Measurements from ENCODE around the gene HOXC6. TPM values are rescaled to one million over a fixed set of nuclear protein-coding genes. Genes with fewer than 3 reads are reported as not detected.

Gene HOXC6
- polyA plus RNA-seq, 1 donor = 13.6 TPM

DNA sequence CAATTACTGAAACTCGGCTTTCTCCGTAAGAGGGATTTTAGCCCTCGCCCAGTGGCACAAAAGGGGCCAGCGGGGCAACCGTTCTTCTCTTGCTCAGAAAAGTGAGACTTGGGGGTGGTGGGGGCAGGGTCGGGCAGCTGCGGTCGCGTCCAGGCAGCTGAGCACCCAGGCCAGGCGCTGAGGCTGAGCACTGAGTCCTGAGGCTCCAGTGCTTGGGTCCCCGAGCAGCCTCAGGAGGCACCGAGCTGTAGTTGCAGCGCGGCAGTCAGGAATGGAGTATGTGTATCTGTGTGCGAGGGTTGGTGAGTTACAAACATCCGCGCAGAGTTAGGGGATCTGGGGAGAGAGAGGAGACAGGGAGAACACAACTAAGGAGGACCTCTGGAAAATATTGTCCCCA is 4.1 kb upstream of the HOXC6 start:
- WGBS (ENCODE audit: insufficient coverage, low lambda C conversion rate) = no CpG with 5 or more reads among the region's 17 CpGs
- no peak for DNase-seq
- peaks cover 65% of the 10 kb centered on the region for H3K4me1 ChIP-seq (ENCODE audit: control insufficient read depth, insufficient read depth, low read length)
- H3K27ac ChIP-seq (ENCODE audit: low read length) = peak overlapping the region; percentile 30
- H3K9me3 ChIP-seq (ENCODE audit: control insufficient read depth, low read depth, low read length) = no peaks in the 10 kb centered on the region
- no peaks in the 10 kb centered on the region for H3K36me3 ChIP-seq (ENCODE audit: control insufficient read depth, insufficient read depth, low read length)
- H3K27me3 ChIP-seq (ENCODE audit: control insufficient read depth, insufficient read depth, low read length) = peaks cover 57% of the 10 kb centered on the region
- H3K4me3 ChIP-seq (ENCODE audit: low read length) = no peak overlapping the region

DNA sequence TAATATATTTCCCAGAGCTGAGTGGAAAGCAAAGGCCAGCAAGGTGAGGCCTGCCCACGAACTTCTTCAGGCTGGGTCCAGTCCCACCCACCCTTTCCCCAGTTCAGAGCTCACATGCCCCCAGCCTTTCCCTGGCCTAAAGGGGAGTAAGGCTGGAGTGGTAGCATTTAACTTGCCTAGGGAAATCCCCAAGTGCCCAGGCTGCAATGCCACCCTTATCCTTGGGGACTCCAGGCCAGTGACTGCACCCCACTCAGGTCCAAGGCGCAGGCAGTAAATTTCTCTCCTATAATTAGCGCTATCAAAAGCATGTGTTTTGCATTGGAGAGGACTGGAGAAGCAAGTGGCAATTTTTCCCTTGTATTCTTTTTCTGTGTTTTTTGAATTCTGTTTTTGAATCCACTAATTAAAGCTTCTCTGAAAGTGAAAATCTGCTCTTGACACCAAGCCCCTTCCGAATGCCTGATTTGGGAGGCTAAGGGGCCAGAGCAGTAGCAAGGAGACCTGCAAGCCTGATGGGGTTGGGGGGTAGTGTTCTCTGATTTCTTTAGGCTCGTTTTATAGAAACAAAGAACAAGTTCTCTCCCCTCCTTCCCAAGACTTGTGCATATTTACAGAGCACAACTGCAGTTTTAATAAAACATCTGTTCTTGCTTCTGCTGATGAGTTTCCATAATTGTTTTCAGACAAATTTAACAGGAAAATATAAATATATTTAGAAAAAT is 3.5 kb upstream of the HOXC6 start:
- H3K27ac ChIP-seq (ENCODE audit: low read length) = peak overlapping the region; percentile 58
- peaks cover 60% of the 10 kb centered on the region for H3K4me1 ChIP-seq (ENCODE audit: control insufficient read depth, insufficient read depth, low read length)
- no peak overlapping the region for H3K4me3 ChIP-seq (ENCODE audit: low read length)
- H3K36me3 ChIP-seq (ENCODE audit: control insufficient read depth, insufficient read depth, low read length) = peaks cover 2% of the 10 kb centered on the region
- H3K27me3 ChIP-seq (ENCODE audit: control insufficient read depth, insufficient read depth, low read length) = peaks cover 55% of the 10 kb centered on the region
- peaks cover 3% of the 10 kb centered on the region for H3K9me3 ChIP-seq (ENCODE audit: control insufficient read depth, low read depth, low read length)
- WGBS (ENCODE audit: insufficient coverage, low lambda C conversion rate) = no CpG with 5 or more reads among the region's 5 CpGs
- DNase-seq = no peak

DNA sequence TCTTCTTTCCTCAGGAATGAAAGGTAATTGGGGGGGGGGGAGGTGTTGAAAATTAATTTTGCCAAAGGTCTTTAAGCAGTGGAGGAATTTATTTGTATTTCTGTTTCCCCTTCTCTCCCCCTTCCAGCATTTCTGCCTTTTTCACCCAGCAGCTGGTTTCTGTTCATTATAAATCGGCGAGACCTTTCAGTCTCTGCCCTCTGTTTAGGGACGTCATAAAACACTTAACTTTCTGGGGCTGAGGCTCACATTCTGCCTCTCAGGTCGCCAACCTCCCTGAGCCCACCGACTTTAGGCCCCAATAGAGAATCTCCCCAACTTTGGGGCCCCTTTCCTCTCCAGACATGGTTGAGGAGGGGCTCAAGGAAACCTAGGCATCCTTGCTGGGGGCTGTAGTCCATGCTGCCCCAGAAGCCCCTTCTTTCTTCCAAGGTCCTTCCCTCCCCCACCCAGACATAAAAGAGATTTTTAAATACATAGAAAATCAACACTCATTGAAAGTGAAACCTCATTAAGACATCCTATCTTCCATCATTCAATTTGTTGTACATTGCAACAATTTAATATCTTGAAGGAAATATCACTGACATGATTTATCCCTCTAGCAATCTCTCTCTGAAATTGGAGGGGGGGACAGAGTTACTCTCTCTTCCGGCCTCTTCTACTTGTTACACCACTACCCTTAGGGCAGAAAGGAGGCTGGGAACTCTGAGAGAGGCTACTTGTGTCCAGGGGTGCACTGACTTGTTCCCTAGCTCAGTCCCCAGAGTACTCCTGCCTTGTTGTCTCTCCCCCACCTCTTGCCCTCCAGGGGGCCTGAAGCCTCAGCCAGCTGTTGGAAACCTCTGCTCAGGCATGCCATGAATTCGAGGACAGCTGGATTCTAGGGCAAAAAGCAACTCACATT is 2.5 kb upstream of the HOXC6 start:
- peak overlapping the region; percentile 58 for H3K27ac ChIP-seq (ENCODE audit: low read length)
- peaks cover 57% of the 10 kb centered on the region for H3K4me1 ChIP-seq (ENCODE audit: control insufficient read depth, insufficient read depth, low read length)
- no CpG with 5 or more reads among the region's 7 CpGs for WGBS (ENCODE audit: insufficient coverage, low lambda C conversion rate)
- DNase-seq = no peak
- H3K9me3 ChIP-seq (ENCODE audit: control insufficient read depth, low read depth, low read length) = peaks cover 7% of the 10 kb centered on the region
- peaks cover 4% of the 10 kb centered on the region for H3K36me3 ChIP-seq (ENCODE audit: control insufficient read depth, insufficient read depth, low read length)
- H3K27me3 ChIP-seq (ENCODE audit: control insufficient read depth, insufficient read depth, low read length) = peaks cover 55% of the 10 kb centered on the region
- no peak overlapping the region for H3K4me3 ChIP-seq (ENCODE audit: low read length)

DNA sequence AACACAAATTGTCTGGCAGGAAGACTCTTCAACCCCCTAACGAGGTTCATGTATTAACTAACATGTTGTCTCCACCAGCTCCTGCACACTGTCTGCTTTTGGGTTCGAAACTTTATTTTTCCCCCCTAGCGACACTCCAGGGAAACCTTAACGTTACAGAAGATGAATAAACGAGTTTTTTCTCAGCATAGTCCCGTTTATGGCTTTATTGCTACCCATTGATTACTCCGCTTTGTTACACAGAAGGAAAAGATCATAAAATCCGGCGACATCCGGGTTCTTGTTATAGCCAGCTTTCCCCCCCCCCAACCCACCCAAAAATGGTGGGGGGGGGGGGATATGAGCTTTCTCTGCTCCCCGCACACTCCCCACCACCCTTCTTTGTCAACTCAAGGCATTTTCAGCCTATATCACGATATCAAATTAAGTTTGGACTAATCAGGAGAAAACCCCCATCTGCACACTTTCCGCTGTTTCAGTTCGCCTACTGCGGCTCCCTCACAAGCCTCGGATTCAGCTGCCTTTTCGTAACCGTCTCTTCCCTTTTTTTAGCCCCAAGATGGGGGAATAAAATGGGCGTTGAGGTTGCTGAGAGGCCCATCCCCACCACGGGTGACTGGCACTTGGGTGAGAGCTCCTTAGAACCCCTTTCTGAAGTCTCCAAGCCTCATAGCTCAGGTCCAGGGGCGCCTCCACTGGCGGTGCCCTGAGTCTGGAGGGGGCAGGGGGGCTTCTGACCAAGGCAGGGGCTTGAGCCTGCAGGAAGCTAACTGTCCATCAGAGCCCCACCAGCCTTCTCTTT is 1.4 kb upstream of the HOXC6 start:
- Histone ChIP-seq H3K4me3 (ENCODE audit: low read length) (no peak overlapping the region), H3K27me3 (ENCODE audit: control insufficient read depth, insufficient read depth, low read length) (peaks cover 59% of the 10 kb centered on the region)

DNA sequence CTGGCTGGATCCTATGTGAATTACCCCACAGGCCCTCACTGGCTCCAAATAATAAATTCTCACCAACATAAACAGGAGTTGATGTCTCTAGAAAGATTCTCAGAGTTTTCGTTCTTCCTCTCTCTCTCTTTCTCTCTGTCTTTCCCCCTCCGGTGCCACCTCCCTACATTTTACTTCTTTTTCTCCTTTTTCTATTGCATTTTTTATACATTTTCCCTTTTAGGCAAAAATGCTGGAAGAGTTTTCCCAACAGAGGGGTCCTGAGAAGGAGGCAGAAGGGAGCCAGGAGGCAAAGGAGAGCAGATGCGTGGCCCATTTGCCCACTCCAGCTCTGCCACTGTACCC is 826 bp upstream of the HOXC6 start:
- peaks cover 10% of the 10 kb centered on the region for H3K36me3 ChIP-seq (ENCODE audit: control insufficient read depth, insufficient read depth, low read length)
- WGBS (ENCODE audit: insufficient coverage, low lambda C conversion rate) = 41% methylated on average over 2 of the region's 3 CpGs
- peak overlapping the region; percentile 58 for H3K27ac ChIP-seq (ENCODE audit: low read length)
- H3K4me1 ChIP-seq (ENCODE audit: control insufficient read depth, insufficient read depth, low read length) = peaks cover 57% of the 10 kb centered on the region
- H3K27me3 ChIP-seq (ENCODE audit: control insufficient read depth, insufficient read depth, low read length) = peaks cover 62% of the 10 kb centered on the region
- H3K9me3 ChIP-seq (ENCODE audit: control insufficient read depth, low read depth, low read length) = peaks cover 12% of the 10 kb centered on the region
- H3K4me3 ChIP-seq (ENCODE audit: low read length) = no peak overlapping the region
- DNase-seq = no peak

More for the DNA sequence above, 1.4 kb upstream of the HOXC6 start:
- H3K36me3 ChIP-seq (ENCODE audit: control insufficient read depth, insufficient read depth, low read length) = peaks cover 10% of the 10 kb centered on the region
- peak overlapping the region; percentile 58 for H3K27ac ChIP-seq (ENCODE audit: low read length)
- peak in 1 of 2 donors; percentile 61 for DNase-seq
- H3K9me3 ChIP-seq (ENCODE audit: control insufficient read depth, low read depth, low read length) = peaks cover 12% of the 10 kb centered on the region
- peaks cover 57% of the 10 kb centered on the region for H3K4me1 ChIP-seq (ENCODE audit: control insufficient read depth, insufficient read depth, low read length)
- no CpG with 5 or more reads among the region's 22 CpGs for WGBS (ENCODE audit: insufficient coverage, low lambda C conversion rate)

DNA sequence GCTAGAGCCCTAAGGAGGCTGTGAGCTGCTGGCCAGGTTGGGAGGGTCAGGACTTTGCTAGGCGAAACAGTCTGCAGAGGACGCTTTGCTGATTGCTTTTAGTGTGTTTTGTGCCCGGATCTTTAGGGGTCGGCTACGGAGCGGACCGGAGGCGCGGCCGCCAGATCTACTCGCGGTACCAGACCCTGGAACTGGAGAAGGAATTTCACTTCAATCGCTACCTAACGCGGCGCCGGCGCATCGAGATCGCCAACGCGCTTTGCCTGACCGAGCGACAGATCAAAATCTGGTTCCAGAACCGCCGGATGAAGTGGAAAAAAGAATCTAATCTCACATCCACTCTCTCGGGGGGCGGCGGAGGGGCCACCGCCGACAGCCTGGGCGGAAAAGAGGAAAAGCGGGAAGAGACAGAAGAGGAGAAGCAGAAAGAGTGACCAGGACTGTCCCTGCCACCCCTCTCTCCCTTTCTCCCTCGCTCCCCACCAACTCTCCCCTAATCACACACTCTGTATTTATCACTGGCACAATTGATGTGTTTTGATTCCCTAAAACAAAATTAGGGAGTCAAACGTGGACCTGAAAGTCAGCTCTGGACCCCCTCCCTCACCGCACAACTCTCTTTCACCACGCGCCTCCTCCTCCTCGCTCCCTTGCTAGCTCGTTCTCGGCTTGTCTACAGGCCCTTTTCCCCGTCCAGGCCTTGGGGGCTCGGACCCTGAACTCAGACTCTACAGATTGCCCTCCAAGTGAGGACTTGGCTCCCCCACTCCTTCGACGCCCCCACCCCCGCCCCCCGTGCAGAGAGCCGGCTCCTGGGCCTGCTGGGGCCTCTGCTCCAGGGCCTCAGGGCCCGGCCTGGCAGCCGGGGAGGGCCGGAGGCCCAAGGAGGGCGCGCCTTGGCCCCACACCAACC is 1.5 kb downstream of the HOXC6 start:
- Histone ChIP-seq H3K9me3 (ENCODE audit: control insufficient read depth, low read depth, low read length) (peaks cover 20% of the 10 kb centered on the region), H3K4me3 (ENCODE audit: low read length) (peak overlapping the region; percentile 44), H3K27ac (ENCODE audit: low read length) (peak overlapping the region; percentile 72), H3K4me1 (ENCODE audit: control insufficient read depth, insufficient read depth, low read length) (peaks cover 63% of the 10 kb centered on the region), H3K36me3 (ENCODE audit: control insufficient read depth, insufficient read depth, low read length) (peaks cover 10% of the 10 kb centered on the region), H3K27me3 (ENCODE audit: control insufficient read depth, insufficient read depth, low read length) (peaks cover 65% of the 10 kb centered on the region)
- no peak for DNase-seq
- WGBS (ENCODE audit: insufficient coverage, low lambda C conversion rate) = 100% methylated on average over 5 of the region's 53 CpGs

DNA sequence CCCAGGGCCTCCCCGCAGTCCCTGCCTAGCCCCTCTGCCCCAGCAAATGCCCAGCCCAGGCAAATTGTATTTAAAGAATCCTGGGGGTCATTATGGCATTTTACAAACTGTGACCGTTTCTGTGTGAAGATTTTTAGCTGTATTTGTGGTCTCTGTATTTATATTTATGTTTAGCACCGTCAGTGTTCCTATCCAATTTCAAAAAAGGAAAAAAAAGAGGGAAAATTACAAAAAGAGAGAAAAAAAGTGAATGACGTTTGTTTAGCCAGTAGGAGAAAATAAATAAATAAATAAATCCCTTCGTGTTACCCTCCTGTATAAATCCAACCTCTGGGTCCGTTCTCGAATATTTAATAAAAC is 2.2 kb downstream of the HOXC6 start:
- Histone ChIP-seq H3K27me3 (ENCODE audit: control insufficient read depth, insufficient read depth, low read length) (peaks cover 66% of the 10 kb centered on the region), H3K4me3 (ENCODE audit: low read length) (peak overlapping the region; percentile 44), H3K36me3 (ENCODE audit: control insufficient read depth, insufficient read depth, low read length) (peaks cover 10% of the 10 kb centered on the region), H3K9me3 (ENCODE audit: control insufficient read depth, low read depth, low read length) (peaks cover 20% of the 10 kb centered on the region), H3K27ac (ENCODE audit: low read length) (peak overlapping the region; percentile 72), H3K4me1 (ENCODE audit: control insufficient read depth, insufficient read depth, low read length) (peaks cover 57% of the 10 kb centered on the region)
- no peak for DNase-seq
- WGBS (ENCODE audit: insufficient coverage, low lambda C conversion rate) = 68% methylated on average over 6 of the region's 7 CpGs

DNA sequence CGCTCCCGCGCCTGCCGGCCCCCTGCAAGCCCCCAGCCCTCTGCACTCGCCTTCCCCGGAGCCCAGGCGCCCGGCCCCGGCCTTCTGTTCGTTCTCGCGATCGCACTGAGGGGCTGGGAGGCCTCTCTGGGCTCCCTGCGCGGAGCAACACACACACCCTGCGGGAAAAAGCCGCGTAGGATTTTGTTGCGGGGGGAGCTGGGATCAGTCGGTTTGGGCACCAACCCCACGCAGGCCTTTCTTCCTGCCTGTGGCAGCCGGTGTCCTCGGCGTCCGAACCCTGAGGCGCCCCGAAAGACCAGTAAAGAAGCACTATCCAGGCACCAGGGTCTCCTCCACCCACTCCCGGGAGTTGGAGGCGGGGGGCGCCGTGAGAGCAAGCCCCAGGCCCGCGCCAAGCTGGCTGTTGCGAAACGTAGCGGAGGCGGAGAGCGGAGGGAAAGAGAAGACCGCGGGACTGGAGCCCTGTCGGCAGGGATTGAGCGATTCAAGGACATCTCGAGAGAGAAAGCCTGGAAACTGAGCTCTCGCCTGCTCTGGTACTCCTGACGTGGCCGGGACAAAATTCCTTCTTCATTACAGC is 2.7 kb downstream of the HOXC6 start:
- Histone ChIP-seq H3K4me1 (ENCODE audit: control insufficient read depth, insufficient read depth, low read length) (peaks cover 52% of the 10 kb centered on the region), H3K27me3 (ENCODE audit: control insufficient read depth, insufficient read depth, low read length) (peaks cover 67% of the 10 kb centered on the region), H3K27ac (ENCODE audit: low read length) (peak overlapping the region; percentile 72), H3K4me3 (ENCODE audit: low read length) (peak overlapping the region; percentile 17), H3K9me3 (ENCODE audit: control insufficient read depth, low read depth, low read length) (peaks cover 20% of the 10 kb centered on the region), H3K36me3 (ENCODE audit: control insufficient read depth, insufficient read depth, low read length) (peaks cover 10% of the 10 kb centered on the region)
- WGBS (ENCODE audit: insufficient coverage, low lambda C conversion rate) = 80% methylated on average over 1 of the region's 46 CpGs
- DNase-seq = no peak

DNA sequence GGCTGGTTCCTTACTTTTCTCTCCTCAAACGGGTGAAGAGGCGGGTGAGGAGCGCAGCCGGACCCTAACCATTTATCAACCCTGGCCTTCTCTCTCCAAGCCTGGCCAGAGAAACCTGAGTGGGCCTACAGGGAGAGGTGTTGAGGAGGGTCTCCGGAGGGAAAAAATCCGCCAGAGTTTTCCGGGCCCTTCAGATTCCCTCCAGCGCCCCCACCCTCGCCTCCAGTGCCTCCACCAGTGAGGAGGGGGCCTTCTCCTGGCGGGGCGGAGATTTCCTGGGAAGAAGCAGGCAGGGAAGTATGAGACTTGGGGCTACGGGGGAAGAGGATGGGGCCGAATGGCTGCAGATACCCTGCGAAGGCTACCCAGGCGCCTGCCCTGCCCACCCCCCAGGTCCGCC is 3.2 kb downstream of the HOXC6 start:
- Histone ChIP-seq H3K36me3 (ENCODE audit: control insufficient read depth, insufficient read depth, low read length) (peaks cover 10% of the 10 kb centered on the region), H3K27ac (ENCODE audit: low read length) (peak overlapping the region; percentile 72), H3K27me3 (ENCODE audit: control insufficient read depth, insufficient read depth, low read length) (peaks cover 66% of the 10 kb centered on the region), H3K9me3 (ENCODE audit: control insufficient read depth, low read depth, low read length) (peaks cover 20% of the 10 kb centered on the region), H3K4me3 (ENCODE audit: low read length) (no peak overlapping the region), H3K4me1 (ENCODE audit: control insufficient read depth, insufficient read depth, low read length) (peaks cover 47% of the 10 kb centered on the region)
- no CpG with 5 or more reads among the region's 16 CpGs for WGBS (ENCODE audit: insufficient coverage, low lambda C conversion rate)
- no peak for DNase-seq
